Measurements from ENCODE around the gene ARL15. TPM values are rescaled to one million over a fixed set of nuclear protein-coding genes. Genes with fewer than 3 reads are reported as not detected.
A peak's percentile ranks its signal among the peaks of the same experiment; 100 is the strongest.

The ARL15 gene
- total RNA-seq, 4 donors from 2014 or later = 8.5 to 19.1 (median 12.0) TPM

- H3K9me3 ChIP-seq = no peaks in the 10 kb centered on the region
- H3K27ac ChIP-seq = no peak overlapping the region
- peaks cover 6 to 27% (median 10%) of the 10 kb centered on the region in 3 donors for H3K4me1 ChIP-seq
- H3K36me3 ChIP-seq = no peaks in the 10 kb centered on the region
- no peak overlapping the region for H3K4me3 ChIP-seq
- TF ChIP-seq POLR2A (IDR thresholded peaks at IDR 0.05) (no peak), CTCF (IDR thresholded peaks at IDR 0.05) (no peak)
- intact Hi-C loops (cut with DNase I) = no loop called here
- 66 to 71% methylated on average over 6 to 7 of the region's 7 CpGs for WGBS, 2 donors
- no peaks in the 10 kb centered on the region for H3K27me3 ChIP-seq
- no peak for DNase-seq
Observed at GRCh38 chr5:54313311-54314270, 3.2 kb upstream of the ARL15 start.

GRCh38 chr5:54312499-54312898 lies 2.1 kb upstream of the ARL15 start:
- intact Hi-C loops (cut with DNase I) = no loop called here
- H3K4me3 ChIP-seq = no peak overlapping the region
- H3K27ac ChIP-seq = no peak overlapping the region
- no peaks in the 10 kb centered on the region for H3K36me3 ChIP-seq
- peaks cover 6 to 30% (median 11%) of the 10 kb centered on the region in 3 donors for H3K4me1 ChIP-seq
- H3K9me3 ChIP-seq = no peaks in the 10 kb centered on the region
- H3K27me3 ChIP-seq = no peaks in the 10 kb centered on the region
- no peak for DNase-seq
- WGBS, 2 donors = 83% methylated on average over 3 of the region's 3 CpGs
- TF ChIP-seq CTCF (IDR thresholded peaks at IDR 0.05) (no peak), POLR2A (IDR thresholded peaks at IDR 0.05) (no peak)

- no peaks in the 10 kb centered on the region for H3K36me3 ChIP-seq
- intact Hi-C loops (cut with DNase I) = no loop called here
- TF ChIP-seq CTCF (IDR thresholded peaks at IDR 0.05) (no peak), POLR2A (IDR thresholded peaks at IDR 0.05) (no peak)
- no peak for DNase-seq
- peaks cover 6 to 29% (median 11%) of the 10 kb centered on the region in 3 donors for H3K4me1 ChIP-seq
- H3K27me3 ChIP-seq = no peaks in the 10 kb centered on the region
- 0% methylated on average over 14 to 16 of the region's 16 CpGs for WGBS, 2 donors
- H3K9me3 ChIP-seq = no peaks in the 10 kb centered on the region
- H3K27ac ChIP-seq = peak overlapping the region; percentile 85 to 96 (median 88)
- H3K4me3 ChIP-seq = peak overlapping the region; percentile 77 to 99 (median 87)
Observed at GRCh38 chr5:54311176-54311677, 854 bp upstream of the ARL15 start.

- 0 to 1% methylated on average over 14 to 15 of the region's 39 CpGs for WGBS, 2 donors
- Histone ChIP-seq H3K27me3 (no peaks in the 10 kb centered on the region), H3K9me3 (no peaks in the 10 kb centered on the region), H3K4me3 (peak overlapping the region; percentile 77 to 99 (median 87)), H3K27ac (peak overlapping the region; percentile 85 to 96 (median 88)), H3K4me1 (peaks cover 6 to 29% (median 11%) of the 10 kb centered on the region in 3 donors), H3K36me3 (no peaks in the 10 kb centered on the region)
- no peak for DNase-seq
- intact Hi-C loops (cut with DNase I) = loop anchor here (10.0 kb wide), 1 partner anchor 55 kb away; no protein-coding TSS in a partner anchor
- no peak for TF ChIP-seq POLR2A (IDR thresholded peaks at IDR 0.05)
- no peak for TF ChIP-seq CTCF (IDR thresholded peaks at IDR 0.05)
Observed at GRCh38 chr5:54309691-54310432, 511 bp downstream of the ARL15 start.

Measured in esophagus squamous epithelium (tissue), 5 donors.